Measurements from ENCODE around the gene FSHR.

- TF ChIP-seq, protein P1, sequence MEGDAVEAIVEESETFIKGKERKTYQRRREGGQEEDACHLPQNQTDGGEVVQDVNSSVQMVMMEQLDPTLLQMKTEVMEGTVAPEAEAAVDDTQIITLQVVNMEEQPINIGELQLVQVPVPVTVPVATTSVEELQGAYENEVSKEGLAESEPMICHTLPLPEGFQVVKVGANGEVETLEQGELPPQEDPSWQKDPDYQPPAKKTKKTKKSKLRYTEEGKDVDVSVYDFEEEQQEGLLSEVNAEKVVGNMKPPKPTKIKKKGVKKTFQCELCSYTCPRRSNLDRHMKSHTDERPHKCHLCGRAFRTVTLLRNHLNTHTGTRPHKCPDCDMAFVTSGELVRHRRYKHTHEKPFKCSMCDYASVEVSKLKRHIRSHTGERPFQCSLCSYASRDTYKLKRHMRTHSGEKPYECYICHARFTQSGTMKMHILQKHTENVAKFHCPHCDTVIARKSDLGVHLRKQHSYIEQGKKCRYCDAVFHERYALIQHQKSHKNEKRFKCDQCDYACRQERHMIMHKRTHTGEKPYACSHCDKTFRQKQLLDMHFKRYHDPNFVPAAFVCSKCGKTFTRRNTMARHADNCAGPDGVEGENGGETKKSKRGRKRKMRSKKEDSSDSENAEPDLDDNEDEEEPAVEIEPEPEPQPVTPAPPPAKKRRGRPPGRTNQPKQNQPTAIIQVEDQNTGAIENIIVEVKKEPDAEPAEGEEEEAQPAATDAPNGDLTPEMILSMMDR (IDR thresholded peaks at IDR 0.05), result no peak
- TF ChIP-seq POLR2A (IDR thresholded peaks at IDR 0.05) (no peak), POLR2AphosphoS5 (IDR thresholded peaks at IDR 0.05) (no peak)
These were observed 73.6 kb downstream of the FSHR start for GRCh38 chr2:49080681-49081080.

Measured in sigmoid colon (tissue), 4 donors.